ENCODE measurements around the gene PSMG2. TPM values are rescaled to one million over a fixed set of nuclear protein-coding genes. Genes with fewer than 3 reads are reported as not detected.
"Not testable (repeated sequence)": the region's sequence is repeated elsewhere in the genome, so short reads cannot be mapped to it uniquely, and the experiment has no call there.

Gene PSMG2
- total RNA-seq, 2 experiments from 2014 or later = 58.4 to 61.7 TPM

DNA sequence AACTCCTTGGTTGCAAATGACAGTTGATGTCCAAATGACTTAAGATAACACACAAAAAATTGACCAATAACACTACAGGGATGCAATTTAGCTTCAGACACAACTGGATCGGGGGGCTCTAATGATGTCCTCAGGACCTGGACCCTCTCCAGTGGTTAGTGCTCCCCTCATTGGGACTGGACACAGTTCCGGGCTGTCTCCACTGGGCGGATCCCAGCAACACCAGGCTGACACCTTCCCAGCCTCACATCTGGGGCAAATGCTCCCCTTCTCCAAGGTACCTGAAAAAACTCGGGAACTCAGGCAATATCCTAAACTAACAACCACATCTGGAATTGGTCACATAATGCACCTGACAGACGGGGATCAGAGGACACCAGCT is 48.7 kb downstream of the PSMG2 start:
- Histone ChIP-seq H3K4me1 (ENCODE audit: insufficient read depth, low read length) (peaks cover 13% of the 10 kb centered on the region), H3K4me3 (ENCODE audit: low read length) (no peak overlapping the region), H3K27me3 (ENCODE audit: control insufficient read depth in 1 of 2, insufficient read depth in 2 of 2, low read length in 2 of 2) (no peaks in the 10 kb centered on the region), H3K27ac (ENCODE audit: low read depth in 1 of 2, low read length in 2 of 2) (no peak overlapping the region), H3K36me3 (ENCODE audit: insufficient read depth, low read length) (no peaks in the 10 kb centered on the region), H3K9me3 (ENCODE audit: control insufficient read depth in 1 of 2, insufficient read depth in 1 of 2, low read length in 2 of 2) (no peaks in the 10 kb centered on the region)
- Mint-ChIP-seq H3K4me1 (ENCODE audit: low read depth) (peaks cover 23% of the 10 kb centered on the region), H3K9me3 (no peaks in the 10 kb centered on the region), H3K27me3 (no peaks in the 10 kb centered on the region), H3K4me3 (no peak overlapping the region), H3K27ac (no peak overlapping the region), H3K36me3 (ENCODE audit: low read depth) (no peaks in the 10 kb centered on the region)
- POLR2A ChIA-PET = no interaction called here
- intact Hi-C loops (cut with DNase I, micrococcal nuclease) = no loop called here
- ATAC-seq (ENCODE audit: poor library complexity) (no peak), DNase-seq (no peak)
- TF ChIP-seq, protein P1, sequence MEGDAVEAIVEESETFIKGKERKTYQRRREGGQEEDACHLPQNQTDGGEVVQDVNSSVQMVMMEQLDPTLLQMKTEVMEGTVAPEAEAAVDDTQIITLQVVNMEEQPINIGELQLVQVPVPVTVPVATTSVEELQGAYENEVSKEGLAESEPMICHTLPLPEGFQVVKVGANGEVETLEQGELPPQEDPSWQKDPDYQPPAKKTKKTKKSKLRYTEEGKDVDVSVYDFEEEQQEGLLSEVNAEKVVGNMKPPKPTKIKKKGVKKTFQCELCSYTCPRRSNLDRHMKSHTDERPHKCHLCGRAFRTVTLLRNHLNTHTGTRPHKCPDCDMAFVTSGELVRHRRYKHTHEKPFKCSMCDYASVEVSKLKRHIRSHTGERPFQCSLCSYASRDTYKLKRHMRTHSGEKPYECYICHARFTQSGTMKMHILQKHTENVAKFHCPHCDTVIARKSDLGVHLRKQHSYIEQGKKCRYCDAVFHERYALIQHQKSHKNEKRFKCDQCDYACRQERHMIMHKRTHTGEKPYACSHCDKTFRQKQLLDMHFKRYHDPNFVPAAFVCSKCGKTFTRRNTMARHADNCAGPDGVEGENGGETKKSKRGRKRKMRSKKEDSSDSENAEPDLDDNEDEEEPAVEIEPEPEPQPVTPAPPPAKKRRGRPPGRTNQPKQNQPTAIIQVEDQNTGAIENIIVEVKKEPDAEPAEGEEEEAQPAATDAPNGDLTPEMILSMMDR (IDR thresholded peaks at IDR 0.05) = no peak
- CTCF ChIA-PET = no interaction called here

DNA sequence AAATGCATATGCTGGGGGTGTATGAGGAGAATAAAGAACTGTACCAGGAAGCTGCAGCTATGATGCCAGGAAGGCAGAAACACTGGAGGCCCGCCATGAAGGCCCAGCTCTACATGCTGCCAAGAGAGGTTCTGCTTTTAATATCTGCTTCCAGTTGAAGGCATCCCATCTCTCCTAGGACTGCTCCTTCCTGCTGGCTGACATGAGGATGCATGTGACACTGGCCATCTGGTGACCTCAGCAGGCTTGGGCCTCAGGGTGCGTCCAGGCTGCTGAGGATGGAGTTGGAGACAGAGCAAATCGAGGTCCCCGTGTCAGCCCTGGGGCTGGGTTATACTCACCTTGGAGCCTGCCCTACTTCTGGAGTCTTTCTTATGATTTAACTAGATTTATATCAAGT is 49.0 kb downstream of the PSMG2 start:
- no peak overlapping the region for H3K4me3 ChIP-seq (ENCODE audit: low read length)
- ChIA-PET CTCF (no interaction called here), POLR2A (no interaction called here)
- Mint-ChIP-seq H3K9me3 (no peaks in the 10 kb centered on the region), H3K4me1 (ENCODE audit: low read depth) (peaks cover 23% of the 10 kb centered on the region), H3K27me3 (no peaks in the 10 kb centered on the region), H3K36me3 (ENCODE audit: low read depth) (no peaks in the 10 kb centered on the region), H3K4me3 (no peak overlapping the region), H3K27ac (no peak overlapping the region)
- ATAC-seq (ENCODE audit: poor library complexity) (no peak), DNase-seq (no peak)
- H3K27me3 ChIP-seq (ENCODE audit: control insufficient read depth in 1 of 2, insufficient read depth in 2 of 2, low read length in 2 of 2) = no peaks in the 10 kb centered on the region
- peaks cover 13% of the 10 kb centered on the region for H3K4me1 ChIP-seq (ENCODE audit: insufficient read depth, low read length)
- no peak overlapping the region for H3K27ac ChIP-seq (ENCODE audit: low read depth in 1 of 2, low read length in 2 of 2)
- TF ChIP-seq, protein P1 (IDR thresholded peaks at IDR 0.05) = no peak
- no peaks in the 10 kb centered on the region for H3K9me3 ChIP-seq (ENCODE audit: control insufficient read depth in 1 of 2, insufficient read depth in 1 of 2, low read length in 2 of 2)
- H3K36me3 ChIP-seq (ENCODE audit: insufficient read depth, low read length) = no peaks in the 10 kb centered on the region
- intact Hi-C loops (cut with DNase I, micrococcal nuclease) = no loop called here

DNA sequence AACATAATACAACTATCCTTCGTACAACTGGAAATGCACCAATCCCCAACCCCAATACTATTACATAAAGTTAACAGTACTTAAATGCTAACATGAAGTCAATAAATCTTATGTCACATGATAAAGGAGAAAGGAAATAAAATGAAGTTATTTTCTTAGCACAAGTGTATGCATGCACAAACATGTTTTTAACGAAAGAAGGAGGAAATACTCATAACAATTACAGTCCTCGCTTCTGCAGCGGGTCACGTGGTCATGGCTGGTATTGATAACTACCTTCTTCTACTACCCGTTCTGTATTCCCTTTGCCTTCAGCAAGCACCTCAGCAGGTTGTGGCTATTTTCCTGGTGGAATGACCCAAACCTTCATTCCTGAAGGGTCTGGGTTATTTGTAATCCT is 51.7 kb downstream of the PSMG2 start:
- H3K4me3 ChIP-seq (ENCODE audit: low read length) = no peak overlapping the region
- POLR2A ChIA-PET = no interaction called here
- ATAC-seq (ENCODE audit: poor library complexity) = no peak
- no peaks in the 10 kb centered on the region for H3K9me3 ChIP-seq (ENCODE audit: control insufficient read depth in 1 of 2, insufficient read depth in 1 of 2, low read length in 2 of 2)
- no peak overlapping the region for H3K4me3 Mint-ChIP-seq
- intact Hi-C loops (cut with DNase I, micrococcal nuclease) = no loop called here
- H3K27me3 Mint-ChIP-seq = no peaks in the 10 kb centered on the region
- H3K4me1 ChIP-seq (ENCODE audit: insufficient read depth, low read length) = peaks cover 11% of the 10 kb centered on the region
- no peaks in the 10 kb centered on the region for H3K27me3 ChIP-seq (ENCODE audit: control insufficient read depth in 1 of 2, insufficient read depth in 2 of 2, low read length in 2 of 2)
- H3K27ac ChIP-seq (ENCODE audit: low read depth in 1 of 2, low read length in 2 of 2) = no peak overlapping the region
- DNase-seq = no peak
- H3K36me3 Mint-ChIP-seq (ENCODE audit: low read depth) = peaks cover 6% of the 10 kb centered on the region
- H3K9me3 Mint-ChIP-seq = no peaks in the 10 kb centered on the region
- peaks cover 17% of the 10 kb centered on the region for H3K4me1 Mint-ChIP-seq (ENCODE audit: low read depth)
- CTCF ChIA-PET = no interaction called here
- H3K36me3 ChIP-seq (ENCODE audit: insufficient read depth, low read length) = no peaks in the 10 kb centered on the region
- H3K27ac Mint-ChIP-seq = no peak overlapping the region
- TF ChIP-seq, protein P1 (IDR thresholded peaks at IDR 0.05) = no peak

DNA sequence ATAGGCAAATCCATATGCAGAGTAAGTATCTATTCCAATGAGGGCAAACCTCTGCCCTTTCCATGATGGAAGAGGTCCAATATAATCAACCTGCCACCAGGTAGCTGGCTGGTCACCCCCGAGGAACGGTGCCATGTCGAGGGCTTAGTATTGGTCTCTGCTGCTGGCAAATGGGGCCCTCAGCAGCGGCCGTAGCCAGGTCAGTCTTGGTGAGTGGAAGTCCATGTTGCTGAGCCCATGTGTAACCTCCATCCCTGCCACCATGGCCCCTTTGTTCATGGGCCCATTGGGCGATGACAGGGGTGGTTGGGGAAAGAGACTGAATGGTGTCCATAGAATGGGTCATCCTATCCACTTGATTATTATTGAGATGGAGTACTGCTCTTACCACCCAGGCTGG is 52.8 kb downstream of the PSMG2 start:
- DNase-seq, H3K4me3 Mint-ChIP-seq: not testable (repeated sequence)

DNA sequence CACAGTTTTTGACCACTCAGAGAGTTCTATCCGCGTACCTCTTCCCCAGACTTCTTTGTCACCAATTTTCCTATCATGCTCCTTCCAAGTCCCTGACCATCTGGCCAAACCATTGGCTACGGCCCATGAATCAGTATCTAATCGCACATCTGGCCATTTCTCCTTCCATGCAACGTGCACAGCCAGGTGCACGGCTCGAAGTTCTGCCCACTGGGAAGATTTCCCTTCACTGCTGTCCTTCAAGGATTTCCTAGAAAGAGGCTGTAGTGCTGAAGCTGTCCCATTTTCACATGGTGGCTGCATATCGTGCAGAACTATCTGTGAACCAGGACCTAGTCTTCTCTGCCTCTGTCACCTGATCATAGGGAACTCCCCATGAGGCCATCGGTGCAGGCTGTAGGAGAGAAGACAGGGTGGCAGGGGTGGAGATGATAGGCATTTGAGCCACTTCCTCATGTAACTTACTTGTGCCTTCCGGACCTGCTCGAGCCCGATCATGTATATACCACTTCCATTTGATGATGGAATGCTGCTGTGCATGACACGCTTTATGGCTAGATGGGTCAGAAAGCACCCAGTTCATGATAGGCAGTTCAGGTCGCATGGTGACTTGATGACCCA is 53.9 kb downstream of the PSMG2 start:
- intact Hi-C loops (cut with DNase I, micrococcal nuclease); CTCF ChIA-PET: not testable (repeated sequence)

More for the DNA sequence above, 52.8 kb downstream of the PSMG2 start:
- H3K27ac Mint-ChIP-seq; H3K4me3 ChIP-seq (ENCODE audit: low read length); H3K9me3 ChIP-seq (ENCODE audit: control insufficient read depth in 1 of 2, insufficient read depth in 1 of 2, low read length in 2 of 2); ATAC-seq (ENCODE audit: poor library complexity); H3K36me3 Mint-ChIP-seq (ENCODE audit: low read depth); H3K9me3 Mint-ChIP-seq; H3K4me1 Mint-ChIP-seq (ENCODE audit: low read depth); H3K36me3 ChIP-seq (ENCODE audit: insufficient read depth, low read length); POLR2A ChIA-PET; H3K27me3 Mint-ChIP-seq; CTCF ChIA-PET; intact Hi-C loops (cut with DNase I, micrococcal nuclease); H3K27ac ChIP-seq (ENCODE audit: low read depth in 1 of 2, low read length in 2 of 2); H3K27me3 ChIP-seq (ENCODE audit: control insufficient read depth in 1 of 2, insufficient read depth in 2 of 2, low read length in 2 of 2); H3K4me1 ChIP-seq (ENCODE audit: insufficient read depth, low read length): not testable (repeated sequence)

More for the DNA sequence above, 53.9 kb downstream of the PSMG2 start:
- H3K4me1 Mint-ChIP-seq (ENCODE audit: low read depth); DNase-seq; H3K27ac Mint-ChIP-seq; H3K36me3 ChIP-seq (ENCODE audit: insufficient read depth, low read length); H3K4me1 ChIP-seq (ENCODE audit: insufficient read depth, low read length); H3K36me3 Mint-ChIP-seq (ENCODE audit: low read depth); H3K27ac ChIP-seq (ENCODE audit: low read depth in 1 of 2, low read length in 2 of 2); H3K9me3 ChIP-seq (ENCODE audit: control insufficient read depth in 1 of 2, insufficient read depth in 1 of 2, low read length in 2 of 2); ATAC-seq (ENCODE audit: poor library complexity); H3K27me3 Mint-ChIP-seq; H3K4me3 ChIP-seq (ENCODE audit: low read length); POLR2A ChIA-PET; H3K9me3 Mint-ChIP-seq; H3K27me3 ChIP-seq (ENCODE audit: control insufficient read depth in 1 of 2, insufficient read depth in 2 of 2, low read length in 2 of 2); H3K4me3 Mint-ChIP-seq: not testable (repeated sequence)

Measured in CD4-positive, alpha-beta T cell (primary cell).